ENCODE measurements around the gene C1QA.

- TF ChIP-seq CTCF (IDR thresholded peaks at IDR 0.05 in 2 of 3, conservative IDR thresholded peaks at IDR 0.05 in 1 of 3; ENCODE audit: control insufficient read depth in 2 of 3, extremely low read depth in 1 of 3, insufficient read depth in 1 of 3, low read depth in 3 of 3, low read length in 3 of 3) = no peak
- no peak for TF ChIP-seq POLR2A (IDR thresholded peaks at IDR 0.05; ENCODE audit: low read depth, low read length)
- TF ChIP-seq JUND (IDR thresholded peaks at IDR 0.05; ENCODE audit: low read depth, low read length) = no peak
- TF ChIP-seq POLR2AphosphoS5 (IDR thresholded peaks at IDR 0.05; ENCODE audit: low read length) = no peak
- TF ChIP-seq USF2 (IDR thresholded peaks at IDR 0.05; ENCODE audit: borderline replicate concordance, low read depth, low read length) = no peak
- TF ChIP-seq TCF7 (IDR thresholded peaks at IDR 0.05; ENCODE audit: borderline replicate concordance) = no peak
- TF ChIP-seq ZNF207 (IDR thresholded peaks at IDR 0.05; ENCODE audit: borderline replicate concordance) = no peak
- TF ChIP-seq SRF (IDR thresholded peaks at IDR 0.05; ENCODE audit: low read depth in 2 of 2, low read length in 2 of 2) = no peak
- no peak for TF ChIP-seq ESRRA (IDR thresholded peaks at IDR 0.05; ENCODE audit: low read length)
- TF ChIP-seq E2F8 (IDR thresholded peaks at IDR 0.05; ENCODE audit: low read depth, partially characterized antibody) = no peak
- TF ChIP-seq RAD21 (IDR thresholded peaks at IDR 0.05; ENCODE audit: insufficient read depth, low read depth, low read length) = no peak
- TF ChIP-seq EP300 (IDR thresholded peaks at IDR 0.05; ENCODE audit: borderline replicate concordance in 1 of 2, control insufficient read depth in 1 of 2, low read depth in 2 of 2, low read length in 2 of 2) = no peak
Observed at GRCh38 chr1:22600817-22601605, 35.4 kb upstream of the C1QA start.
